ENCODE results near the gene MYO18B. TPM values are rescaled to one million over a fixed set of nuclear protein-coding genes. Genes with fewer than 3 reads are reported as not detected.
"Not testable (repeated sequence)": the region's sequence is repeated elsewhere in the genome, so short reads cannot be mapped to it uniquely, and the experiment has no call there.

Gene MYO18B
- total RNA-seq, 1 donor from 2014 or later = 254 TPM

GRCh38 chr22:25953276-25953675, 211.3 kb downstream of the MYO18B start:
- intact Hi-C loops (cut with DNase I) = no loop called here
- no peak for DNase-seq (ENCODE audit: low spot score)

GRCh38 chr22:25953919-25954318, 211.9 kb downstream of the MYO18B start:
- intact Hi-C loops (cut with DNase I) = no loop called here
- no peak for DNase-seq (ENCODE audit: low spot score)

- no peak for DNase-seq (ENCODE audit: low spot score)
- intact Hi-C loops (cut with DNase I) = no loop called here
These were observed 213.3 kb downstream of the MYO18B start for GRCh38 chr22:25955323-25955722.

- intact Hi-C loops (cut with DNase I) = no loop called here
- no peak for DNase-seq (ENCODE audit: low spot score)
These were observed 214.8 kb downstream of the MYO18B start for GRCh38 chr22:25956801-25957200.

- intact Hi-C loops (cut with DNase I) = no loop called here
- no peak for DNase-seq (ENCODE audit: low spot score)
These were observed 218.1 kb downstream of the MYO18B start for GRCh38 chr22:25959818-25960774.

- intact Hi-C loops (cut with DNase I) = no loop called here
- DNase-seq (ENCODE audit: low spot score) = no peak
These were observed 219.7 kb downstream of the MYO18B start for GRCh38 chr22:25961699-25962098.

- intact Hi-C loops (cut with DNase I) = no loop called here
- no peak for DNase-seq (ENCODE audit: low spot score)
These were observed 220.7 kb downstream of the MYO18B start for GRCh38 chr22:25962711-25963110.

- intact Hi-C loops (cut with DNase I) = no loop called here
- DNase-seq (ENCODE audit: low spot score) = no peak
These were observed 223.2 kb downstream of the MYO18B start for GRCh38 chr22:25964961-25965730.

- no peak for DNase-seq (ENCODE audit: low spot score)
- intact Hi-C loops (cut with DNase I) = no loop called here
These were observed 224.5 kb downstream of the MYO18B start for GRCh38 chr22:25966448-25966913.

- no peak for DNase-seq (ENCODE audit: low spot score)
- intact Hi-C loops (cut with DNase I) = no loop called here
These were observed 227.3 kb downstream of the MYO18B start for GRCh38 chr22:25969286-25969685.

- intact Hi-C loops (cut with DNase I) = no loop called here
- no peak for DNase-seq (ENCODE audit: low spot score)
These were observed 227.9 kb downstream of the MYO18B start for GRCh38 chr22:25969901-25970300.

- no peak for DNase-seq (ENCODE audit: low spot score)
- intact Hi-C loops (cut with DNase I) = no loop called here
These were observed 228.5 kb downstream of the MYO18B start for GRCh38 chr22:25970374-25970911.

- DNase-seq (ENCODE audit: low spot score) = no peak
- intact Hi-C loops (cut with DNase I) = no loop called here
These were observed 229.2 kb downstream of the MYO18B start for GRCh38 chr22:25970999-25971811.

- no peak for DNase-seq (ENCODE audit: low spot score)
- intact Hi-C loops (cut with DNase I) = no loop called here
These were observed 230.4 kb downstream of the MYO18B start for GRCh38 chr22:25972397-25972796.

- intact Hi-C loops (cut with DNase I) = no loop called here
- DNase-seq (ENCODE audit: low spot score) = no peak
These were observed 234.4 kb downstream of the MYO18B start for GRCh38 chr22:25976356-25976755.

- intact Hi-C loops (cut with DNase I) = no loop called here
- no peak for DNase-seq (ENCODE audit: low spot score)
These were observed 238.0 kb downstream of the MYO18B start for GRCh38 chr22:25979968-25980367.

- DNase-seq (ENCODE audit: low spot score); intact Hi-C loops (cut with DNase I): not testable (repeated sequence)
These were observed 242.9 kb downstream of the MYO18B start for GRCh38 chr22:25984911-25985310.

GRCh38 chr22:25987948-25988347, 246.0 kb downstream of the MYO18B start:
- intact Hi-C loops (cut with DNase I) = no loop called here
- DNase-seq (ENCODE audit: low spot score) = no peak

GRCh38 chr22:25990940-25991339, 249.0 kb downstream of the MYO18B start:
- intact Hi-C loops (cut with DNase I) = no loop called here
- no peak for DNase-seq (ENCODE audit: low spot score)

Data from cardiac septum (tissue), 1 donor.